Measurements from ENCODE around the gene COX14.
"Not testable (repeated sequence)": the region's sequence is repeated elsewhere in the genome, so short reads cannot be mapped to it uniquely, and the experiment has no call there.

COX14 gene

GRCh38 chr12:50111693-50112455 lies at the start of gene COX14:
Gene COX14 (plus strand): TSS chr12:50112236. CDS start chr12:50120044, 7,808 bp downstream.
- DNase-seq (ENCODE audit: low read depth in 2 of 2), result peak; percentile 96 to 98

DNA sequence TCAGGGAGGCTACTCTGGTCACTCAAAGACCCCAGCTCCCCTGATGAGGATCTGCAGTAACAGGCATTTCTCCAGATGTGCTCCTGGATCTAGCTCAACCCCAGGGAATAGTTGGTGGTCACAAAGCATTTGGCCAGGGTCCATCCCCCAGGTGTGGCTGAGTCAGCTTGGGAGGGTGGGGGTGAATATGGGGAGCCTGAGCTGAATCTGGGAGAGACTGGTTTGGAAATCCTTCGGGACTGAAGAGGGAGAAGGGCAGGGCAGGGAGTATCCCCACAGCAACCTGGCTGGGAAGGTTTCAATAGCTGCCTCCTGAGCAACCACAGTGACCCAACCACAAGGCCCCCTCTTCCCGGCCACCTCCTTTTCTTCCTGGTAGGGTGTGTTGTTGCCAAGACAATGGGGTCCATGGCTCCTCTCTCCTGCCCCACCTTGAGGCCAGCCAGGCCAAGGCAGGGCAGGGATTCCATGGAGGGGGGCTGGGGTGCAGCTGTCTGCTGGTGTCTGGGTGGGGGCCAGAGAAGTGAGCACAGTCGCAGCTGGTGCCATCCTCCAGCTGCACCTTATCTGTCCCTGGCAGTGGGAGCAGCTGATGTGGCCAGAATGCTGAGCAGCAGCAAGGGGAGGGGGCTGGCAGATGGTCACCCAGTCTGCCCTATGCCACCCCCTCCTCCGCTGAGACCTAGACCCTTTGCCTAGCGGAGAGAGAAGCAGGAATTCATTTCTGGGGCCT lies 49.1 kb upstream of the COX14 start:
- no peak for DNase-seq (ENCODE audit: low read depth in 2 of 2)

DNA sequence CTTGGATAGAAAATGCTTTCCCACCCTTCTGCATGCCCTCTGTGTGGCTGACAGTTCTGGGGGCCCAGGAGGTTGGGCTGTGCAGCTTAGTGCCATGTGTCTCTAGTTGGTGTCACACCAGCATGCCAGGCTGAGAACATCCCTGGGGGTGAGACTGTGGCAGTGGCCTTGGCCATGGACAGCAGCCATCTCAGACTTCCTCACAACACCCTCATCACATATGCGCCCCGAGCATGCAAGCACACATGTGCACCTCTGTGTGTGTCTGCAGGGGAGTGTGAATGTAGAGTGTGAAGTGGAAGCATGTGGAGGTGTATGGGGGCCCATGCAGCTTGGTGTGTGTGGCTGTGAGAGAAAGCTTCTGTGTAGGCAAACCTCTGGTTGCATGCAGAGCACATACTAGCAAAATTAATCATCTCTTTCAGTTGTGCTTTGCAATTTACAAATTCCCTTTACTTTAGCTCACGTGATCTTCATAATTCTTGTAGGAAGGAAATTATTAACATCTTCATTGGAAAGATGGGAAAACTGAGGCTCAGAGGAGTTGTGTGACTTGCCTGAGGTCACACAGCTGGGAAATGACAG lies 46.2 kb upstream of the COX14 start:
- no peak for DNase-seq (ENCODE audit: low read depth in 2 of 2)

DNA sequence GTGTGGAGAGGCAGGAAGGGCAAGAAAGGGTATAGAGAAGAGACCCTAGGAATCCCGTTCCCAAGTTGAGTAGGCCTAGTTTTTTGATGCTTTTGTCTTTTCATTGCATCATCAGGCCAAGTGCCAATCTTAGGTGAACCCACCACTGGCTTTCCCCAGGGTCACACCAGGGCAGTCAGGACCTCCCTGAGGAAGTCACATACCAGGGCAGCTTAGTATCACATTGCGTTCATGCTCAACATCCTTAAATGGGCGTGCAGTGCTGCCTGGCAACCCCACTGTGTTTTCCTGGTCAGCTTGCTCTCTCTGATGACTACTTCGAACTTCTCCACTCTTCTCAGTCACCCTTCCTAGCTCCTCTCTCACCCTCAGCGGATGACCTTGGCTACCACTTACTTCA lies 45.6 kb upstream of the COX14 start:
- DNase-seq (ENCODE audit: low read depth in 2 of 2), result no peak

GRCh38 chr12:50069069-50069468 lies 43.0 kb upstream of the COX14 start:
- no peak for DNase-seq (ENCODE audit: low read depth in 2 of 2)

- DNase-seq (ENCODE audit: low read depth in 2 of 2), result no peak
These were observed 42.5 kb upstream of the COX14 start for GRCh38 chr12:50069539-50069938.

DNA sequence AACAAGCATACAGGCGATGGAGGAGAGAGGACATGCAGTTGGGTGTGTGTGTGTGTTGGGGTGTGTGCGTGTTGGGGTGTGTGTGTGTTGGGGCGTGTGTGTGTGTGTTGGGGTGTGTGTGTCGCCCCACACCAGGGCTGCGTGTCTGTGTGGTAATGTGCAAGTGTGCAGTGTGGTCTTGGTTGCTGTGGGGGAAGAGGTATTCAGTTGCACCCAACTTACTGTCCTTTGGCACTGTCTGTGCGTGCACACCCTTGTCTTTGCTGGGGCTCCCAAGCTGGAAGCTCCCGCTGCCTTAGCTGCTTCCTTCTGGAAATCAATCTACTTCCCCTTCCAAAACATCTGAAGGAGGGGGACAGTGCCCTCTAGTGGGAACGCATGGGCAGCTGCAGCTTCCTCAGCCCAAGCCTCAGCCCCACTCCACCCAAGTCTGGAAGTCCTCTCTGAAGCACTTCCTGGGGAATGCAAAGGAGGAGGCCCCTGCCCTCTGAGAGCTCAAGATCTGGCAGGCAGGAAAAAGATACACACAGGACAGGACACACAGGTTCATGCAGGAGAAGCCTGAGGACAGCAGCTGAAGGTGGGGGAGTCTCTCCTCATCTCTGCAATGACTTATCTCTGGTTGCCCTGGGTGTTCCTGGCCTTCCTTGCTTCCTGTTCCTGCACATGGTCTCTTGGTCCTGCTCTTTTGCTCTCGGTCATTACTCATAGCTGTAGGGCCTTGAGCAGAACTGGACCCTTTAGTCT lies 41.5 kb upstream of the COX14 start:
- DNase-seq (ENCODE audit: low read depth in 2 of 2), result peak in 1 of 2 donors; percentile 46

GRCh38 chr12:50072198-50072907 lies 39.7 kb upstream of the COX14 start:
- no peak for DNase-seq (ENCODE audit: low read depth in 2 of 2)

- DNase-seq (ENCODE audit: low read depth in 2 of 2), result no peak
These were observed 38.8 kb upstream of the COX14 start for GRCh38 chr12:50073206-50073605.

DNA sequence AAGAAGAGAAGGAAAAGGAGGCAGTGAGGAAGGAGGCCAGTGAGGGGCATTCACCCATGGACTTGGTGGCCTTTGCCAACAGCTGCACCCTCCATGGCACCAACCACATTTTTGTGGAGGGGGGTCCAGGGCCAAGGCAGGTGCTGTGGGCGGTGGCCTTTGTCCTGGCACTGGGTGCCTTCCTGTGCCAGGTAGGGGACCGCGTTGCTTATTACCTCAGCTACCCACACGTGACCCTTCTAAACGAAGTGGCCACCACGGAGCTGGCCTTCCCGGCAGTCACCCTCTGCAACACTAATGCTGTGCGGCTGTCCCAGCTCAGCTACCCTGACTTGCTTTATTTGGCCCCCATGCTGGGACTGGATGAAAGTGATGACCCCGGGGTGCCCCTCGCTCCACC lies 38.3 kb upstream of the COX14 start:
- no peak for DNase-seq (ENCODE audit: low read depth in 2 of 2)

DNA sequence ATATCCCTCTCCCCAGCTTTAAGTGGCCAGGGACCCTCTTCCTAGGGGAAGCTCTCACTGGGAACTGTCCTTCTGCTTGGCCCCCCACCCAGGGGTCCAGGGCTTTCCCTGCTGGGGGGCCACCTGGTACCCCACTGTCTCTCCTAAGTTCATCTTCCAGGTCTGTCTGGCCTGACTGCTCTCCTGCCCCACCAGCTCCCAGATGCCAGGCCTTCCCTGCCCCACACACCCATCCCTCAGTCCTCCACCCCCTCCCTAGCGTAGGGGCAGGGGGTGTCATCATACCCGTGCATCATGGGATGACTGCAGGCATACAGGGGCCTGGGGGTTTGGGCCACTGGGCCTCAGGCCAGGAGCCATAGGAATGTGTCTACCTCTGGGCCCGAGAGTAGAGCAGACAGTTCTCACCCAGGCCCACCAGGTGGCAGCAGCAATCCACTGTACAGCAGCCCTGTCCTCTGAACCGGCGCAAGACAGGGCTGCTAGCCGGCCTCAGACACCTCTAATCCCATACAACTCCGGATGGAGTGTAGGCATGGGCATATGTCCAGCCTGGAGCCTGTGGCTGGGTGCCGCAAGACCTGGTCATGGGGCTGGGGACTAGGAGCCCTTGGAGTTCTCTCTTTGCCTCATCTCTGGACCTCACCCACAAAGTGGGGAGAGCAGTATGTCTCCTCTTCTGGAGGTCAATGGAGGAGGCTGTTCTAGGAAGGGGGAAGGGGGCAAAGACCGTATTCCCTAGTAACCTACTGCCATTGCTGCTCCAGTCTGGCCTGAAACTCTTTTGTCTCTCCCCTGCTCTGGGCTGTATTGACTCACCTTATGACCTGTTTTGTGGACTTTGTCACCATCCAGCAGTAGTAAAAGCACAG lies 36.9 kb upstream of the COX14 start:
- peak; percentile 60 to 74 for DNase-seq (ENCODE audit: low read depth in 2 of 2)

- no peak for DNase-seq (ENCODE audit: low read depth in 2 of 2)
These were observed 36.2 kb upstream of the COX14 start for GRCh38 chr12:50075808-50076170.

DNA sequence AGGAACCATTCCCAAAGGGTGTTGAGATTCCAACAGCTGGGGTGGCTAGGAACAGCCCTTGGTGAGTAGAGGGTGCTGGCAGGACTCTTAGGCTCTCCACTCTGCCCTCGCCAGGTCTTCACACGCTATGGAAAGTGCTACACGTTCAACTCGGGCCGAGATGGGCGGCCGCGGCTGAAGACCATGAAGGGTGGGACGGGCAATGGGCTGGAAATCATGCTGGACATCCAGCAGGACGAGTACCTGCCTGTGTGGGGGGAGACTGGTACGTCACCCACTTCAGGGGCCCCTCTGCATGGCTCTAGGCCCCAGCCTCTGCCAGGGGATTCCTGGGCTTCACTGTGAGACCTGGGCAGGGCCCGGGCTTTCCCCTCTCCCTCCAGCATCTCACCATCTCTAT lies 34.9 kb upstream of the COX14 start:
- DNase-seq (ENCODE audit: low read depth in 2 of 2), result no peak

- no peak for DNase-seq (ENCODE audit: low read depth in 2 of 2)
These were observed 33.8 kb upstream of the COX14 start for GRCh38 chr12:50078281-50078680.

- DNase-seq (ENCODE audit: low read depth in 2 of 2), result no peak
These were observed 32.3 kb upstream of the COX14 start for GRCh38 chr12:50079771-50080170.

GRCh38 chr12:50081096-50081808 lies 30.8 kb upstream of the COX14 start:
- DNase-seq (ENCODE audit: low read depth in 2 of 2), result no peak

- DNase-seq (ENCODE audit: low read depth in 2 of 2), result no peak
These were observed 29.4 kb upstream of the COX14 start for GRCh38 chr12:50082644-50083043.

- DNase-seq (ENCODE audit: low read depth in 2 of 2), result no peak
These were observed 28.7 kb upstream of the COX14 start for GRCh38 chr12:50083301-50083700.

DNA sequence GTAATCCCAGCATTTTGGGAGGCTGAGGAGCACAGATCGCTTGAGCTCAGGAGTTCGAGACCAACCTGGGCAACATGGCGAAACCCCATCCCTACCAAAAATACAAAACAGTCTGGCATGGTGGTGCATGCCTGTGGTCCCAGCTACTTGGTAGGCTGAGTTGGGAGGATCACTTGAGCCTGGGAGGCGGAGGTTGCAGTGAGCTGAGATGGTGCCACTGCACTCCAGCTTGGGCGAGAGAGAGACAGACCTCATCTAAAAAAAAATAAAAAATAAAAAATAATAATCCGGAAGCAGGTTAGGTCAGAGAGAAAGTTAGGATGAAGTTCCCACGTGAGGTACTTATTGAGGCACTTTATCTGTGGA lies 27.6 kb upstream of the COX14 start:
- DNase-seq (ENCODE audit: low read depth in 2 of 2), result not testable (repeated sequence)

All from stimulated activated CD4-positive, alpha-beta T cell treated with anti-CD3 and anti-CD28 coated beads, Interleukin-1b, Interleukin-23, amount 100 ng/mL, for 1 hour (primary cell).